Endothelial cell of hepatic sinusoid (primary cell): ENCODE data around the gene AGAP1.

Experiments used
- in situ Hi-C: cut with HindIII; loops from 2 replicates; pipeline ENCODE4 v1.10.0; 2017; ENCODE audit warnings: low sequenced_read_pairs

Gene AGAP1

GRCh38 chr2:236177967-236178889 lies 684.4 kb downstream of the AGAP1 start:
- in situ Hi-C loops = loop anchor here (5.0 to 25.0 kb wide), 3 partner anchors 71 to 391 kb away; no protein-coding TSS in a partner anchor

GRCh38 chr2:236178890-236179235 lies 685.0 kb downstream of the AGAP1 start:
- in situ Hi-C loops = loop anchor here (5.0 to 25.0 kb wide), 3 partner anchors 72 to 392 kb away; no protein-coding TSS in a partner anchor

GRCh38 chr2:236179236-236180075 lies 685.6 kb downstream of the AGAP1 start:
- in situ Hi-C loops = loop anchor here (5.0 to 25.0 kb wide), 3 partner anchors 72 to 392 kb away; no protein-coding TSS in a partner anchor

- in situ Hi-C loops = loop anchor here (25.0 kb wide), 2 partner anchors 243 to 393 kb away; no protein-coding TSS in a partner anchor
Observed at GRCh38 chr2:236180076-236180816, 686.4 kb downstream of the AGAP1 start.

- in situ Hi-C loops = loop anchor here (25.0 kb wide), 2 partner anchors 244 to 394 kb away; no protein-coding TSS in a partner anchor
Observed at GRCh38 chr2:236180831-236181453, 687.1 kb downstream of the AGAP1 start.
